ENCODE measurements around the gene BEND2.
"Not testable (repeated sequence)": the region's sequence is repeated elsewhere in the genome, so short reads cannot be mapped to it uniquely, and the experiment has no call there.

Gene BEND2

DNA sequence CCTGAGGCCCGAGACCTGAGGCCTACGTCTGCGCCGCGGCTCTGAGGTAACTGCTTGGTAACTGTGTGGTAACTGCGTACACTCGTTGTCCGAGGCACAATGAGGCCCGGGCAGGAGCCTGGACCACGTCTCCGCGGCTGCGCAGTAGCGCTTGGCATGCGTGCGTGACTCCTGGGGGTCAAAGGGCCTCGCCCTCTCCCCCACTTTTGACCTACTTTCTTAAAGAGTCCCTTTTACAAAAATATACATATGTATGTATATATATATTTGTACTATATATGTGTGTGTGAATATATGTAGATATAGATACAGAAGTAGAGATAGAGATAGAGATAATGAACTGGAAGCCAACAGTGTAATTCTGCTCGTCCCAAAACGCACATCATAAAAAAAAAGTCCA is at the start of gene BEND2:
BEND2 (minus strand) TSS at position 101 of the 400 bp plus-strand sequence. CDS start 136 bp downstream, outside the sequence.
- no peak for DNase-seq

DNA sequence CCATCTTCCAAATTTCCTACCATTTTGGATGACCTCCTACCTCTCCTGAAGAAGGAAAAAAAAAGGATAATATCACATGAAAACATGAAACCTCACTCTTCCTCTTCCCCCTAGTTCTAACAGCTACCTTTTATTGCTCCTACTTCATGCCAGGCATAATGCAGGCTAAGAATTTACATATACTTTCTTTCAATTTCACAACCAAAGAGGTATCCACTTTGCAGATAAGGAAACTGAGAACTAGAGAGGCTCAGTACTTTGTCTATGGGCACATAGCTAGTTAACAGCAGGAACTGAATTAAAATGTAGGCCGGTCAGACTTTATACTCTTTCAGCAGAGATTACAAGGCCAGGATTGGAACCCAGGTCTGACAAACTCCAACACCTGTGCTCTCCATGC is 34.4 kb upstream of the BEND2 start:
- DNase-seq = no peak

DNA sequence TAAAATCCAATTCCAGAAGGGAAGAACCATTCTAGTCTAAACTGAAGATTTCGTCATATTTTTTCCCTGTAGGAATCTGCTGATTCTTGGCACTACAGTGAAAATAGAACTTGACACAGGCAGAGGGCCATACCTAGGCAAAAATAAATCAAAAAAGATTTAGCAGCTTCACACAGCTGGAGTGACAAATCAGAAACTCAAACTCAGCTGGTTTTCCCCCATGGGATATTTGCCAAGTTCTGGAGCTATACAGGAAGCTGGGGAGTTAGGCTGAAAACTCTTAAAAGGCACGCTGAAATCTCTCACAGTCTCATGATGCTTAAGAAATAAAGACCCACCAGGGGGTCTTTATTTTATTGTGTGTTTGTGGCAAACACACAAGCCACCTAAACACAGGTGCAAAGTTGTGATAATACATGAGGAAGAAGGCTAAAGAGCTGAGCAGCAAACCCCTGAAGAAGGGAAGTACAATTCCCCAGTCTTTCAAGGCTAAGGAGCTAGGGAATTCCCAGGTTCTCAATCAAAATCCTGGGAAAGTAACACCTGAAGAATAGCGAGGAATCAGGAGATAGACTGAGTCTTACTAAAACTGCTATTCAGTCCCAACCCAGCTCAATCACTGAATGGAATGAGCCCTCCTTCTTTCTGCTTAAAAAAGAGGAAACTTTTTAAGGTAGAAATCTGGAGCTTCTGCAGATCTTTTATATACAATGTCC is 32.1 kb upstream of the BEND2 start:
- DNase-seq = no peak

DNA sequence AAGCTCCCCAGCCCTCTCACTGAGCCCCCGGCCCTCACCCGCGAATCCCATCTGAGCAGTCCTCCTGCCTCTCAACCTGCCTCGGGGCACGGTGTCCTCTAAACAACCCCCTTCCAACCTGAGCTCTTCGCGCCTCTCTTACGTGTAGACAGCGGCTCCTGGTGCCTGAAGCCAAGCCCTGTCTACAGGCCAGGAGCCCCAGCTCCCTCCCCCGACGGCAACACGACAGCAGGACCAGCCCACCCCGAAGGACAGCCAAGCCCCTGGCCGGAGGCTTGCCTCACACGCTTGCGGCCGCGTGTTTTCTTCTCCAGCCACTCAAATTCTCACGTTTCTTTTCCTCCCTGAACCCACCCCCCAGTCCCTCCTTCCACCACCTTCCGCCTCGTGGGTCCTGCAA is 9.0 kb upstream of the BEND2 start:
- not testable (repeated sequence) for DNase-seq

DNA sequence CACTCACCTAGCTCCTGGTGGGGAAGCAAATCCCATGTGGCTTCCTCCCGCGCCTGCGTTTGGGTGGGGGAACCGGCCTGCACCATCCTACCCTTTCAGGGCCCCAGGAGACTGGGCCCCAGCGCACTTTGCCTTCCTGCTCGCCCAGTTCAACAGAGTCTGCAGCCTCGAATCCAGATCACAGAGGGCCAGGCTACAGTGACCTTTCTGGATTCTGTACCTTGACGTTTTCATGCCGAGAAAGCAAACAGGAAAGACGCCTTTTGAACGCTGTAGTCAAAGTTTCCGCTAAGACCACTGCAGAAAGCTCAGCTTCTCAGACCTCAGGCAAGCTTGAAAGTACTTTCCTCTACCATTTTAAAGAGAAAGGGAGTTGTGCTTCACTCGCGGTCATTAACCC is 7.4 kb upstream of the BEND2 start:
- DNase-seq = no peak

DNA sequence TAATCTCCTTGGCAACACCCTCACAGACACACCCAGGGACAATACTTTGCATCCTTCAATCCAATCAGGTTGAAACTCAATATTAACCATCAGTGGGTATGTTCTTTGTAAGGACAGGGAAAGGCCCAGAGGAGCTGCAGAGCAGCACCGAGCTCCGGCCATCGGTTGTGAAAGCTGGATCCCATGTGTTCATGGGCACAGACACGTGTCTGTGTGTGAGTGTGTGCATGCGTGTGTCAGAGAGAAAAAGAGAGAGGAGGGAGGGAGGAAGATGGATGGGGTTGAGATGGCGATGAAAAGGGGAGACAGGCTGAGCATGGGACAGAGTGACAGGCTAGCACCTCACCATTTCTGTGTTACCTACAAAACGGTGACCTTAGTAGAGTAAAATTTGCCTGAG is 6.8 kb upstream of the BEND2 start:
- no peak for DNase-seq

DNA sequence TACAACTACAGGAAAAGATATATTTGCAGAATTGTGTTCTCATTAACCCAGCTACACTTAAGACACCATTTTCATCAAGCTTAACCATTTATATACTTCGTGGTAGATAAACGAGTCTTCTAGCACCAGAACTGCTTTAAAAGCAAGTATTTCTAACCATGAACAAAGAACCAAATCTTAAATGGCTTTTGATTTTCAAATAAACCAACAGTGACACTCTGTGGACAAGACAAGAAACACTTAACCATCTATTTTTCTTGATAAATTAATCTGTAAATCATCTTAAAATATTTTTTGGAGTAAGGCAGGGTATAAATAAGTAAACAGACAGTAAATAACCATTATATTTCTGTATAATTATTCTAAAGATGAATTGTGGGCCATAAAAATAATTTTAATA is 10.2 kb downstream of the BEND2 start:
- DNase-seq = no peak

DNA sequence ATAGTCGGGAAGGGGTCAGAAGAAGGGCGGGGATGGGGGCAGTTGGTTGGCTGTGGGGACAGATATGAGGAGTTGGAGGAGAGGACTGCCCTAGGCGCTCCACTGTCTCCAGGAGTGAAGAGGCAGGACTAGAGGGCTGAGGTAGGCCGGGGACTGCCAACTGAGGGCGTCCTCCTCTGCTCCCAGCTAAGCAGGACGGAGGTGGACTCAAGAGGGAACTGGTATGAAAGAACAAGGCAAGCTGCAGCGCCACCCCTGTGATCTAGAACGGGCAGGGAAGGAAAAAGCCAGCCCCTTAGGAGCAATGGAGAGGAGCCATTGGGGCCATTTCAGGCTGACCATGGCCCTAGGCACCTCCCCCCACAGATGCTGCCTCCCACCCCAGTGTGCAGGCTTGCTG is 14.0 kb downstream of the BEND2 start:
- no peak for DNase-seq

DNA sequence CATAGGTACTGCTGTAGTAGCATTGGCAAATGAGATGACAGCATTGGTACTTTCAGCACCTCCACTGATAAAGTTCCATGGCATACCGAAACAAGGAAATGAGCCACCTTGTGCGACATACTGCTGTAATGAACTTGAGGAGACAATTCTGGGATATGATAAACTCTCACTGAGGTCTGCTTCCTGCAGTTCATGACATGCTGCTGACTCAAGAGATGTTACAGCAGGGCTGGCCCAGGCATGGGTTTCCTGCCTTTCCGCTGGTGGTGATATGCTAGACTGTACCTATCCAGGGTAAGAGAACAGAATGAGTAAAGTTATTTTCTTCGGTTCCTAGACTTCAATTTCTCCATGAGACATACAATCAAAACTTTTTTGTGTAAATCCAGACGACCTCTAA is 17.1 kb downstream of the BEND2 start:
- no peak for DNase-seq

DNA sequence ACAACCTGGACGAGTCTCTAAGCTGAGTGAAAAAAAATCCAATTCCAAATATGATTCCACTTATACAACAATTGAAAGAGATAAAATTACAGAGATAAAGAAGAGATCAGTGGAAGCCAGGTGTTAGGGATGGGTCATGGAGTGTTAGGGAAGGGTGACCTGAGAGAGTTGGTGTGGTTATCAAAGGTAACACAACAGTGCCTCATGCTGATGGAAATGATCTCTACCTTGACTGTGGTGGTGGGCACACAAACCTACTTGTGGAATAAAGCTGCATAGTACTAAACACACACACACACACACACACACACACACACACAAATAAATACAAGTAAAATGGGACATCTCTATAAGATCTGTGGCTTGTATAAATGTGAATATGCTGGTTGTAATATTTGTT is 26.0 kb downstream of the BEND2 start:
- DNase-seq = peak; percentile 13

DNA sequence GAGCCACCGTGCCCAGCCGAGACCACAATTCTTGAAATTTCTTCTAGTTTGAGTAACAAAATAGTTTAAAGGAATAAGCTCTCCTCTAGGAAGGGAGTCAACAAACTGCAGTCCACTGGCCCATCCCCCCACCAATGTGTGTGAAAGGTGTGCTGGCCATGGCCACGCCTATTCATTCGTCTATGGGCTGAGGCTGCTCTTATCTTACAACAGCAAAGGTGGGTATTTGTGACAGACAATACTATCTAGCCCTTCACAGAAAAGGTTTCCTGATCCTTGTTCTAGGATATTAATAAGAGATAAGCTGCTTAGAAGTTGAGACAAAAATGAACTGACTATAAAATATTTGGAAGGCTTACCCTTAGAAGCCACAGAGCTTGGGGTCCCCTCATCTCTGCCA is 41.2 kb downstream of the BEND2 start:
- no peak for DNase-seq

DNA sequence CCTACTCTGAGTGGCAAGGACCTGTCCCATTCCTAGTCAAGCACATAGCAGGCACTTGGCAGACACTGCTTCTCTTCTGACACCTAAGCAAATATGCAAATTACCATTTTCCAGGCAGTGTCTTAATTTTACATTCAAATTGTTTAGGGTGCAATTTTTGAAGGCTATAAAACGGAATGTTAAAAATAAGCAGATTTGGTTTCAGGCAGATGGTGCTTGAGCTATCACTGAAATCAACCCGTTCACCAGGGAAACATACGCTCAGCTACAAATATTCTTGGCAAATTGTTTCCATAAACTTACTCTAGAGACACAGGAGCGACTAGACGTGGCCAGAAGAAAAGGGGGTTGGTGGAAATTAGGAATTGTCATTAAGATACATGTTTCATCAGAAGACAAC is 45.7 kb downstream of the BEND2 start:
- DNase-seq = no peak

DNA sequence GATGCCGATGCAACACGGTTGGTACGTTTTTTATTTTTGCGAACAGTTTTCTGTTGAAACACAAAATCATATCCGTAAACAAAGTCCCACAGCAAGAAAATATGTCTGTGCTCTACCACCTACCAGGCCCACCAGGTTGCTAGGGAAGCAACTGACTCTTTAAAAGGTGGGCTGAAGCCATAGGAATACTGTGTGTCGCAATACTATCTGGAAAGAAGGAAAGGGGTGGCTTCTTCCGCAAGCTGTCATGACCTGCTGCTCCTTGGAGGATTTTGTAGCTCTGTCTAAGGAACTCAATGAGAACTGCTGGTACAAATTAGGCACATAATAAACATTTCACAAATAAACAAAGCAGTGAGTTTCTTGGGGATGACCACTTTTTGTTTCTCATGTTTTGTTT is 46.5 kb downstream of the BEND2 start:
- no peak for DNase-seq

DNA sequence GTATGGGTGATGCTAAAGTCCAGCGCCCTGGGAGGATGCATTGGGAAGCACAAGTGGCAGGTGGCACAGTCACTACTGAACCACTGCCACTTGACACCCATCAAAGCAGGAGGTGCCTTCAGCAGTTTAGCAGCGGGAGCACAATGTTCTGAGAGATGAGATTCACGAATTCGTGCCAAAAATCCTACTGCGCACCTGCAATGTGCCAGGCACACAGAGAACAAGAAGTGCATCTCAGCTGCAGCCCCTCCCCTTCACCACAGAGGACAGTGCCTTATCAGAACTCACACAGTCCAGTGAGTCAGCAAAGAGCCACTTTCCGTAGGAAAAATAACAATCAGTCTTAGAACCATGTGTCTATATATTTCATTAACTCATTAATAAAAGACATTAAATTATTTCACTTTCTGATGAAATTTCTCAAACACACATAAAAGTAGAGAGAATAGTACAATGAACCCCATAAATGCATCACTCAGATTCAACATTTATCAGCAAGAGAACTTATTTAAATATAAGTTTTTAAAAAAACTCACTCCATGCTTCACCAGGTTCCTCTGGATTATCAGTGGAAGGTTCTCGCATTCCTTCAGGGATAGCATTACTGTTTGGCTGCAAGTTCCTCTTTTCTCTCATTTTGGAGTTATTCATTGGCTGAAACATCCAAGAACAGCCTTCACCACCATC is 47.0 kb downstream of the BEND2 start:
- DNase-seq = peak; percentile 70

DNA sequence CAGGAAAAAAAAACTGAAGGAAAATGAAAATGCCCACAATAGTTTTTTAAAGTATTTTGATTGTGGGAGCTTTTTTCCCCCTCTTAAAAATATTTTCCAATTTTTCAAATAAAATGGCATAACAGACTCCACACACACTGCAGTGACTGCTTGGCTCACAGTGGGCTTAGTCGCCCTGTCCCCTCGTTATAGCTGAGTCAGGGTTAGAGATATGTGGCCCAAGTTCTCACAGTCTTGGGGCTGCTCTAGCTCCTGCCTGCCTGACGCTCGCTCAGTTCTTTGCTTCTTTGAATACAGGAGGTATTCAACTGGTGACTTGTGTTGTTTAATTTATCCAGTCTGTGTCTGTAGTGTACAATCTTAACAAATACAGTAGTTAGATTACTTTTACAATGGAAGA is 47.7 kb downstream of the BEND2 start:
- DNase-seq = no peak

DNA sequence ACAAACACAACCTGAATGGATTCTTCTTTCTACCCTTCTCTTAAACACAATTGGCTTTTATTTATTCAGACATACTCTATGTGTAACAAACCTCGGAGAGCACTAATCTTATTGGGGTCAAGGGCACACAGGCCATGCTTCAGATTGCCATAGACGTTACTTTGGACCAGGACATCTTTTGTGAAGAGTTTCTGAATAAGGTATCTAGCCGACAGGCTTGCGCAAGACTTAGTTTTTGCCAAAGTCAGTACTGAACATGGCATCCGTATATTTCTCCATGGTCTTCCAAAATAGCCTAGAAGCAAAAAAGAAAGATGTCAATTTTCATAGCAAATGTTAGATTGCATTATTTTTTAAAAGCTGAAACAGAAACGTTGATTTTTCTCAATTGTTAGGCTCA is 49.8 kb downstream of the BEND2 start:
- no peak for DNase-seq

DNA sequence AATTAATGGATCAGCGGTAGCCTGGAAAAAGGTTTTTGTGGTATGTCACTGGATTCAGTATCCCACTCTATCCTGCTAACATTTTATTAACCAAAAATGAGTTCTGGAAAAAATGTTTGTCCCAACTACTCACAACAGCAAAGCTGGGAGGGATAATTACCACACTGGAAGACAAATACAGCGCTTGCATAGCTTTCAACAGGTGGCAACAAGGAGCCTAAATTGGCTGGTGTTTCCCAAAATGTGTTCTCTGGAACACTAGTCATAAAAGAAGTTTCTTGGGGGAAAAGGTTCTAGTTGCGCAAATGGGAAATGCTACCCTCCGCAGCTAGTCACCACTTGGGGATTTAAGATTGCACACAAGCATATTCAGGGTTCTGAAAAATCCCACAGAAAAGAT is 54.6 kb downstream of the BEND2 start:
- no peak for DNase-seq

DNA sequence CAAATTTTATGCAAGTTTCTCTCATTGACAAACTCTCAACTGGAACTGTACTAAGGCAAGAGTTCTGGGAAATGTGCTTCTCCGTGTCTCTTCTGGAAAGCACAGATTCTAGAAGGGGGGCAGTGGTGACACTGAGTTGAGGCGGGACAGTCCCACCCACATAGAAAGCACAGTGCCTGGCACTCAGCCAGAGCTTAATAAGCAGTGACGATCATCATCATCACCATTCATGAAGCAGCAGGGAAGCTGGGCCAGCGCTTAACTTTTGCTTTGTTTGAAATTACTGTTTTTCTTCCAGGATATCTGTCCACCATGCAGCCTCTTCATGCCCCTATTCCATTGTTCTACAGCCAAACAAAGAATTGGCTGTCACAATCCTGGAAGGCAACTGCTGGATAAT is 60.3 kb downstream of the BEND2 start:
- DNase-seq = no peak

DNA sequence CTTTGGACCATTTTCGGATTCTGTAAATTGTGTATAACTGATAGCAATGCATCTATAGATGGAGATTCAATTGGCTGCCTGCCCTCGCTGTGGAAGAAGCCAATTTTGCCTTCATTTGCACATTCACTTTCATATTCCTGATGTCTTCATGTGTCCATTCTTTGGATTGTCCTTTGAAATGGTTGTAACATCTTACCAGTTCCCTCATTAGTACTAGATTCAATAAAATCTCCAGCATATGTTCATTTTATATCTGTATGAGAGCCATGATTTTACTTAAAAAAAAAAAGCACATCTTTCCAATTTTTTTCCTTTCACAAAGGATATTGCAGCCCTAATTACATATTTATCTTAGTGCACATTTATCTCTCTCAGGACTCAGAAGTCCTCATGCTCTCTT is 61.7 kb downstream of the BEND2 start:
- no peak for DNase-seq

DNA sequence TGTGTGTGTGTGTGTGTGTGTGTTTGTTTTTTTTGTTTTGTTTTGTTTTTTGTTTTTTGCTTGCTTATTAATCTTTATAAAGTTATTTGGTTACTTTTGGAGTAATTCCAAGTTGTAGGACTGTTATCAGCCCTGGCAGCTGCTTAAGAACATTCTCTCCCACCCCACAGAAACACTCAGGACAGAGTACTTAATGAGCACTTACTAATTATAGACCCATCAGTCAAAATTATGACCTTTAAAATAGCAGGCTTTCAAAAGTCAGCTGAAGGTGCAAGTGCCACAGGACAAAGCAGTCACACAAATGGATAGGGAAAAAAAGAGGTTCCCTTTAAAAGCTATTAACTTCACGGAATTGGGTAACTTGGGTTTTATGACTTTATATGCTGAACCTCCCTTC is 69.0 kb downstream of the BEND2 start:
- no peak for DNase-seq

DNA sequence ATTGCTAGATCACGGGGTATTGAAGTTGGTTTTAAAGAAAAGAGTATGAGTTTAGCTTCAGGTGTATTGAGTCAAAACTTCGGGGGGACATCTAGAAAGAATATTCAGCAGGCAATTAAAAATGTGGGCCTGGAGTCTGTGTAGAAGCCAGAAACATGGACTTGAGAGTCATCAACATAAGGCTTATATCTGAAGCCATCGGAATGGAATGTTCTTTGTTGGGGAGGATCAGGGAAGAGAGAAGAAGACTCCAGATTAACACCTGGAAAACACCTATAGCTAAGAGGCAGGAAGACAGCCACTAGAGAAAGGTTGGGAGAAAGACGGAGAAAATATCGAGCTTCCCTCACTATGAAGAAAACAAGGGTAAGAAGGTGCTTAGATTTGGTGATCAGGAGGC is 69.5 kb downstream of the BEND2 start:
- no peak for DNase-seq

DNA sequence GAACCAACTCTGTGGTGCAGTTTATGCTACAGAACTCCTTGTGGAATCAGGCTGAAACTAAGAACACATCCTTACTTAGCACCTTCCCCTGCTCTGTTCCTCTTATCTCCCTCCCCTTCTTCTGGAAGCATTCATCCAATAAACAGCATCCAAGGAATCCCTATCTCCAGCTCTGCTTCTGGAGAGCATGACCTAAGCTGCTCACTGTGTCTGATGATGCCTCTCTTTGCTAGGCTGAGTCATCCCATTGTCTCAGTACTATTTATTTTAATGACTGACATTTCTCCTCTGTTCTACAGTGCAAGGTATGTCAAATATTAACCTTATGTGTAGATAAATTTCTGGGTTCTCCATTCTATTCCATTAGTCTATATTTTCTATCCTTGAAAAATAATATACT is 71.2 kb downstream of the BEND2 start:
- DNase-seq = no peak

DNA sequence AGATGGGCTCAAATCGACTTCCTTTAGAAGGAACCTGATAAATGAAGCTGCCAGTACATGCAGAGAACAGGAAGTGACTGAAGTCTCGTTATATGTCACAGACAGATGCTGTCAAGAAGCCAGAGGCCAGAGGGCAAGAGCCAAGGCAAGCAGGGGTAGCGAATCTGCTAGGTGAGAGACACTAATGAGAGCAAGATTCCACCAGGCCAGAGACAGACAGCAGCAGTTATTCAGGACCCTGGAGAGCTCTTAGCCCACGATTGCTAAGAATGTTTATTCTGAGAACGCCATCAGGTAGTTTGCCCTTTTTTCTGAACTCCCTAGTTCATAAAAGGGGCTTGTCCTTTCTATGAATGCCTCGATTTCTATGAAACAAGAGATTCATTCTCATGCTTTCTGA is 73.7 kb downstream of the BEND2 start:
- no peak for DNase-seq

DNA sequence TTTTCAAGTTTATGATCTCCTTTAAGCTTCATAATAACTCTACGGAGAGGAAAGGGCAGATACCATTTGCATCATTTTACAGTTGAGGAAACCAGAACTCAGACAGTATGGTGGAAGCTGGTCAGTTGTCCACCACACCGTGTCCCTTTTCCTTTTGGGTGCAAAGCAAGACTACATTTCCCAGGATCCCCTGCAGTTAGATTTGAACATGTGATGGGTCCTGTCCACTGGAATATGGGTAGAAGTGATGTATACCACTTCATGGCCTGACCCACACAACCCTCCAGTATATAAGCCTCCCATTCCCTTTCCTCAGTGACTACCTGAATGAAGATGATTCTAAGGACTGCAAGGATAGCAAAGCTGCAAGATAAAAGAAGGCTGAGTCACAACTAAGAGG is 74.7 kb downstream of the BEND2 start:
- no peak for DNase-seq

DNA sequence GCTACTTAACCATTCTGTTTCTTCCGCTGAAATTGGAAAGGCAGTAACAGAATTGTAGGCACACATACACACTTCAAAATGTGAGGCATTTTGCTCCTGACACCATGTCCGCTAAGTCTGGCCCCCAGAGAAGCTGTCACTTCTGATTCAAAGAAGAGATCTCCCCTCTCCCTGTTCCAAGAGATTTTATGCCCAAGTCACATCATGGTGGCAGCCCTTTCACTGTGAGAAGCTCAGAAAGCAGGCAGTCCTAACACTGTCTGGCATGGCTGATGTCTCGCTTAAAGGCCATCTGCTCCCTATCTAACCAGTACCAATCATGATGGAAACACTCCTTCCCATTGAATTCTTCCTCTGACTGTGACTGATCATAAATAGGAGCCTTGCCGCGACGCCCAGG is 83.9 kb downstream of the BEND2 start:
- DNase-seq = no peak
